GM21786 (cell line): ENCODE measurements around the gene NUDT3.
"Not testable (repeated sequence)": the region's sequence is repeated elsewhere in the genome, so short reads cannot be mapped to it uniquely, and the experiment has no call there.

Experiments used
- ATAC-seq: cut with Tn5 transposase; IDR thresholded peaks from one replicate; pipeline ENCODE4 v1.9.1; 2021; ENCODE audit not compliant: unreplicated experiment

Gene NUDT3

DNA sequence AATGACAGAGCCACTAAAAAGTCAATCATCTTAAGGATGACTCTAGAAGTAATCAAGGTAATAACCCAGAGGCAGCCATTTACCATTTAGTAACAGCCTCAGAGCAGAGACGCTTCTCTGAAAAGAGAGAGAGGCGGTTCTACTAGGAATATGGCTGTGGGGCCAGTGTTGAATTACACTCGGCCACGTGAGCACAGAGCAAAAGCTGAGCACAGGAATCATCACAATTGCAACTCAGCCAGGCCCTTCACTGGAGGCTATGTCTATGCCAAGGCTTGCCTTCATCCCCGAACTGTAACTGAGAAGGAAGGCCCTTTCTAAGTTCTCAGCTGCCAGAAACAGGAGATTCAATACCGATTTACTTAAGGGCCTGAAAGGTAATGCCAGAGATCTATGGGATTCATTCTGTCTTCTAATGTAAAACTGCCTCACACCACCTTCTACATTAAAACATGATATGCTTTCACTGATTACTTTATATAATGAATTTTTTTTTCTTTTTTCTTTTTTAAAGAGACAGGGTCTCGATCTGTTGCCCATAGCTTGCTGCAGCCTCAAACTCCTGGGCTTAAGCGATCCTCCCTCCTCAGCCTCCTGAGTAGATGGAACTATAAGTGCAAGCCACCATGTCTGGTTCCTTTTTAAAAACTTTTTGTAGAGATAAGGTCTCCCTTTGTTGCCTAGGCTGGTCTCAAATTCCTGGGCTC lies 67.6 kb downstream of the NUDT3 start:
- ATAC-seq, result no peak

DNA sequence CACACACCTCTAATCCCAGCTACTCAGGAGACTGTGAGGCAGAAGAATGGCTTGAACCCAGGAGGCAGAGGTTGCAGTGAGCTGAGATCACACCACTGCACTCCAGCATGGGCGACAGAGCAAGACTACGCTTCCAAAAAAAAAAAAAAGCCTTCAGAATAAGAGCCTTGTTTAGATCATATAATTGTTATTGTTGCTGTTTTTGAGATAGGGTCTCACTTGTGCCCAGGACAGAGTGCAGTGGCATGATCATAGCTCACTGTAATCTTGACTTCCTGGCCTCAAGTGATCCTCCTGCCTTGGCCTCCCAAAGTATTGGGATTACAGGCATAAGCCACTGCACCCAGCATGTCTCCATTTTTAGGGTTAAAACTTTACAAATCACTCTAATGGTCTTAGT lies 68.2 kb downstream of the NUDT3 start:
- ATAC-seq, result not testable (repeated sequence)

DNA sequence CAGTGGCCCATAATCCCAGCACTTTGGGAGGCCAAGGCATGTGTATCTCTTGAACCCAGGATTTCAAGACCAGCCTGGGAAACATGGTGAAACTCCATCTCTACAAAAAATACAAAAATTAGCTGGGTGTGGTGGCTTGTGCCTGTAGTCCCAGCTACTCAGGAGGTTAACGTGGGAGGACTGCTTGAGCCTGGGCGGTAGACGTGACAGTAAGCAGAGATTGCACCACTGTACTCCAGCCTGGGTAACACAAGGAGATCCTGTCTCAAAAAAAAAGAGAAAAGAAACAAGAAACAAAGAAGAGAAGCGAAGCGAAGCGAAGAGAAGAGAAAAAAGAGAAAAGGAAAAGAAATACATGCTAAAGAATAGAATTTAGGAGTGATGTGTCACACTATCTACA lies 69.2 kb downstream of the NUDT3 start:
- ATAC-seq, result no peak

DNA sequence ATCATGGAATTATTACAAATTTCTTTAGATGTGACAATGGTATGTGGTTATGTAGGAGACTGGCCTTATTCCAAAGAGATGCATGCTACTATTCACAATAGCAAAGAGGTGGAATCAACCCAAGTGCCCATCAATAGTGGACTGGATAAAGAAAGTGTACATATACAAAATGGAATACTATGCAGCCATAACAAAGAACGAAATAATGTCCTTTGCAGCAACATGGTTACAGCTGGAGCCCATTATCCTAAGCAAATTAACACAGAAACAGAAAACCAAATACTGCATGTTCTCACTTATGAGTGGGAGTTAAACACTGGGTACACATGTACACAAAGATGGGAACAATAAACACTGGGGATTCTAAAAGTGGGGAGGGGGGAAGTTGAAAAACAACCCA lies 69.7 kb downstream of the NUDT3 start:
- ATAC-seq, result no peak

DNA sequence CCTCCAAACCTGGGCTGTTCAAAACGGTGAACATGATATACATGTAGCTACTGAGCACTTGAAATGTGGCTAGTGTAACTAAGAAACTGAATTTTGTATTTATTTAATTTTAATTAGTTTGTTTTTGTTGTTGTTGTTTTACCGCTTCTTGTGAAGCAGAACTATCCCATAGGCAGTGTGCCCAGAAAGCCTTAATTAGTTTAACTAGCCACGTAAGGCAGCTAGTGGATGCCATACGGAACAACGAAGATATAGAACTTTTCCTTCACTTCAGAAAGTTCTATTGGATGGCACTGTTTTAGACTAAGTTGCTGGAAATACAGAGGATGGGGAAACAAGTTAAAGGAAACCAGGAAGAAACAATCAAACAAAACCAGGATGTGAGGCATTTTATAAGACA lies 70.6 kb downstream of the NUDT3 start:
- ATAC-seq, result no peak

DNA sequence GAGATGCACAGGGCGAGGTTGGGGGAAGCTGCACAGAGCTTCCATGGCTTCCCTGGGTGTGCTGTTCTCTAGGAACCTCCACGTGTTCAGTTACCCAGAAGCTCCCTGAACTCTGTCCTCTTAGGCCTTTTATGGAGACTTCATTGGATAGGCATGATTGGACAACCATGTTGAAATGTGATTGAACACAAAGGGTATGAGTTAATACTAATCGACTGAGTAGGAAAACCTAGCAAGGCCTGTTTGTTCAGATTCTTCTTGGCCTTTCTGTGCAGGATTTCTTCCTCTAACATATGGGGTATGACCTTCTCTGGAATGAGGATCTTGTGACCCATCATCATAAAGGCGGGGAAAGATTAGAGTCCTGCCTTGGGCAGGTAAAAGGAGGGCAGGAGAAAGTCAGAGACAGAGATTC lies 73.0 kb downstream of the NUDT3 start:
- no peak for ATAC-seq

DNA sequence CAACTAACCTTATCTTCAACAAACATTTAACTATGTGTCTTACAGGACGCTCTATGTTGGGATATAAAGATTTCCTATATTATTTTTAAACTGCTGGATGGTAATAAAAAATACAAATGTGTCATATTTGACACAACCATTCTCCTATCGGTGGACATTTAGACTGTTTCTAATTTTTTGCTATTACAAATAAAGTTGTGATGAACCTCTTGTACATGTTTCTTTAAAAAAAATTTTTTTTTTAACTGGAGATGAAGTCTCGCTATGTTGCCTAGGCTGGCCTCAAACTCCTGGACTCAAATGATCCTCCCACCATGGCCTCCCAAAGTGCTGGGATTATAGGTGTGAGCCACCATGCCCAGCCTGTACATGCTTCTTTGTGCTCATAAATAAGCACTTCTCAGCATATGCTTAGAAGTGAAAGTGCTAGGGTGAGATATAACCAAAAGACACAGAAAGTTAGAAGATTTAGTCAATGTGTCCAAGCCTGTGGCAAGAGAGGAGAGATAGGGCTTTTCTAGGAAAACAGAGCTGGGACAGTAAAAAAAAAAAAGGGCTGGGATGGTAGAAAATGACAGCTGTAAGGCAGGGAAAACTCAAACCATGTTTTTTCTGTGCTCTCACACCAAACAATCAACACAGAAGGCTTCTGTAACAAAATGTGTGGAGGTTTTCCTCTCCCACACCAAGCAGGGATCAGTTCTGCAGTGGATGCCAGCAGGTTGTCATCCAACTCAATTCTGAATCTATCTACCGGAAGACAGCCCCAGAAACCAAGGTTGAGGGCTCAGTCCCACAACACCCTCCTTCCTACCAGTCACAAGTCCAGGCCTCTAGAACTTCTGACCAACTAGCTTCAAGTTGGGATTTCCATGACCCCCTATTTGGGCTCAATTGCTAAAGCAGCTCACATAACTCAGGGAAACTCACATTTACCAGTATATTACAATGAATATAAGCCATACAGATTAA lies 73.7 kb downstream of the NUDT3 start:
- ATAC-seq, result no peak

DNA sequence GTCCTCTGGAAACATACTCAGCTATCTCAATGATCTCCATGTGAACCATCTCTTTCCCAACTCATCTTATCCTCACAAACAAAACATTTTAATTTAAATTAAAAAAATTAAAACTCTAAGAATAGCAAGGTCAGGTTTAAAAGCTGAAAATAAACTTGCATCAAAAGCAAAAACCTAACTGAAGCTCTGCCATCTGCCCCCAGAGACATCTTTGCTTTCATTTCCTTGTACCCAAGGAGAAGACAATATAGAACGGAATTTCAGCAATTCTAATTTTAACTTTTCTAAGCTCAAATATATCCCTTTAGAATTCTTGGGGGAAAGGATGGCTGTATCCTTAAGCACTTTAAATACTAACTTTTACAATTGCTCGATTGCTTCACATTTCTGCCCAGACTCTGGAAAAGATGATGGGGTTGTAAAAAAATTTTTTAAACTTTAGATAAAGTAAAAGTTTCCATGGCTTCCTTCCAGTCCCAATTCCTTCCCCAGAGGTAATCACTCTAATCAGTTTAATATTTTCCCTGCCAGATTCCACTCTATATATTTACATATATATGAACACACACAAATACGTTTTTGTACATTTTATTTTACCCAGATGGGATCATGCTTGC lies 74.5 kb downstream of the NUDT3 start:
- no peak for ATAC-seq

DNA sequence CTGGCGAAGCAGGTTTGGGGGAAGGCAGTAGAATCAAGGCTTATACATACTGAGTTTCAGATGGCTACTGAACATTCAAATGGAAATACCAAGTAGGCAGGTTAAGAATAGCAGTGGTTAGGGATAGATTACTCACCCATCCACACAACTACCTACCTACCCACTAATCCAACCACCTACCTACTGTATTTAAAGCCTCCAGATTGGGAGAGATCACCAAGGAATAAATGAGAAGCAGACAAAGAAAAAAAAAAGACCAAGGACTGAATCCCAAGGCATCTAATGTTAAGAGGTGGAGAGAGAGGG lies 75.3 kb downstream of the NUDT3 start:
- ATAC-seq, result no peak

DNA sequence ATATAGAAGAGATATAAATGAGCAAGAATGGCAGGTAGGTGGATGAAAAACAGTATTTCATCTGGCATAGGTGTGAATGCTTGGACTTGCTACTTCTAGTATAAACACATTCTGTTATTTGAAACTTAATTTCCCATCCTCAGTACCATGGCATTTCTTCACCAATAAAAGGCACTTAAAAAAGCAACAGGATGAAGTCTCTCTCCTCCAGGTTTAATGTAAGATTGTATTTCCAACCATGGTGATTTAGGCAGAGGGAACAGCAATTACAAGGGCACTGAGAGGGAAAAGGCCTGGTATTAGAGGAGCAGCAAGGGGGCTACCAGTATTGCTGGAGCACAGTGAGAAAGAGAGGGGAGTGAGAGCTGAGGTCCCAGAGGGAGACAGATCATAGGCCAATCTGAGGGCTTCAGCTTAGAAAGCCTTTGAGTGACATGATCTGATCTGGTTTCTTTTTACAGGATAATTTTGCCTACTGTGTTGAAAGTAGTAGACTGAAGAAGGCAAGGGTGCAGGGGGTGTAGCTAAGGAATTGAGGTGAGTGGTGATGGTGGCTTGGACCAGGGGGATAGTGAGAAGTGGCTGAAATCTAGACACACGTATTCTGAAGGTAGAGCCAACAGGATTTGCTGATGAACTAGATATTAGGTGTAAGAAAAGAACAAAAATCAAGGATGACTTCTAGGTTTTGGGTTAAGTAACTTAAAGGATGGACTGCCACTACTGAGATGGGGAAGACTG lies 75.9 kb downstream of the NUDT3 start:
- no peak for ATAC-seq

DNA sequence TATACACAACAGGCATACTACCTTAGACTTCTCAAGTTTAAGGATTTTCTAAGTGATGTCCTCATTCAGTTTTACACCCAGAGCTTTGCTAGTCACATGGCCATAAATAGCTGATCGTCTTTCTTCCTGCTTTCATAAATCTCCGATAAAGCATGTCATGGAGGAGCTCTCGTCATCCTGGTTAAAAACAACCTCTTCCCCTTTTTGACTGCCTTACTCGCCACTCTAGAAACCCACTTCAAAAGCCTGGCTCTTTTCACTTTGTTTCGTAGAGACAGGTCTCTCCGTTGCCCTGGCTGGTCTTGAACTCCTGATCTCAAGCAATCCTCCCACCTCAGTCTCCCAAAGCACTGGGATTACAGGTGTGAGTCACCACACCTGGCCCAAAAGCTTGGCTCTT lies 76.7 kb downstream of the NUDT3 start:
- ATAC-seq, result no peak

DNA sequence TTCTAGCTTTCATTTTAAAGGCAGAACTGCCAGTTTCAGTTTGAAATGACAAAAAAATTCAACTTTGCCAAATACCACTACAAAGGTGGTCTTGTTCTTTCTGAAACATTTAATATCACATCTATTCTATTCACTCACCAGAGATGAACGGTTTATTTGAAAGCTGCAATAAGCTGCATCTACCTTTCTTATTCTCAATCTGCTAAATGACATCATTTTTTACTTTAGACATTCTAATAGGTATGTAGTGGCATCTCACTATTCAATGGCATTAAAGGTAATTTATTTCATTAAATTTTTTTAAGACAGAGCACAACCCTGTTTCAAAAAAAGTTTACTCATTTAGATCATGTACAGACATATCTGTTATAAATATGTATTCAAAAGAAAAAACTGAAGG lies 77.2 kb downstream of the NUDT3 start:
- no peak for ATAC-seq

DNA sequence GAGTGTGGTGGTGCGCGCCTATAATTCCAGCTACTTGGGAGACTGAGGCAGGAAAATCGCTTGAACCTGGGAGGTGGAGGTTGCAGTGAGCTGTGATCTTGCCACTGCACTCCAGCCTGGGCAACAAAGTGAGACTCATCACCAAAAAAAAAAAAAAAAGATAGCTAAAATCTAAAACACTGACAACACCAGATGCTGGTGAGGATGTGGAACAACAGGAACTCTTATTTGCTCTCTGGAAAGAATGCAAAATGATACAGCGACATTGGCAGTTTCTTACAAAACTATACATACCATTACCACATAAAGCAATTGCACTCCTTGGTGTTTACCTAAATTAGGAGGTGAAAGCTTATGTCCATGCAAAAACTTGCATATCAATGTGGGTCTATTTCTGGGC lies 80.2 kb downstream of the NUDT3 start:
- ATAC-seq, result no peak

DNA sequence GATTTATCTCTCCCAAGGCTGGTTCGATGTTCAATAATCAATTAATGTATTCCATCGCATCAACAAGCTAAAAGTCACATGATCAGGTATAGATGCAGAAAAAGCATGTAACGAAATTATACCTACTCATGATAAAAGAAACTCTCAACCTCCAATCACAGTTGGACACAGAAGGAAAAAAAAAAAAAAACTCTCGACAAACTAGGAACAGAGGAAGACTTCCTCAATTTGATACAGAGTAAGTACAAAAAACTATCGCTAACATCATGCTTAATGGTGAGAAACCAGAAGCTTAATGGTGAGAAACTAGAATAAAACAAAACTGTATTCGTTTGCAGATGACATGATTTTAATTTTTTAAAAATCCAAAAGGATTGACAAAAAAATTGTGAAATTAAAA lies 81.7 kb downstream of the NUDT3 start:
- no peak for ATAC-seq

DNA sequence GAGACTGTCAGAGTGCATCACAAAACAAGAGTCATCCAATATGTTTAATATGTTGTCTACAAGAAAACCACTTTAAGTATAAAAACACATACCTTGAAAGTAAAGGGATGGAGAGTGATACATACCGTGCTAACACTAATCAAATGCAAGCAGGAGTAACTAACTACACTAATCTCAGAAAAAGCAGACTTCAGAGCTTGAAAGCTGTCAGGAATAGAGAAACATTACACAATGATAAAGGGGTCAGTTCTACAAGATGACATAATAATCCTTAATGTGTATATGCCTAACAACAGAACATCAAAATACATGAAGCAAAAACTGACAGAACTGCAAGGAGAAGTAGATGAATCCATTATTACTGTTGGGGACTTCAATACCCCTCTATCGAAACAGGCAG lies 84.0 kb downstream of the NUDT3 start:
- ATAC-seq, result no peak

DNA sequence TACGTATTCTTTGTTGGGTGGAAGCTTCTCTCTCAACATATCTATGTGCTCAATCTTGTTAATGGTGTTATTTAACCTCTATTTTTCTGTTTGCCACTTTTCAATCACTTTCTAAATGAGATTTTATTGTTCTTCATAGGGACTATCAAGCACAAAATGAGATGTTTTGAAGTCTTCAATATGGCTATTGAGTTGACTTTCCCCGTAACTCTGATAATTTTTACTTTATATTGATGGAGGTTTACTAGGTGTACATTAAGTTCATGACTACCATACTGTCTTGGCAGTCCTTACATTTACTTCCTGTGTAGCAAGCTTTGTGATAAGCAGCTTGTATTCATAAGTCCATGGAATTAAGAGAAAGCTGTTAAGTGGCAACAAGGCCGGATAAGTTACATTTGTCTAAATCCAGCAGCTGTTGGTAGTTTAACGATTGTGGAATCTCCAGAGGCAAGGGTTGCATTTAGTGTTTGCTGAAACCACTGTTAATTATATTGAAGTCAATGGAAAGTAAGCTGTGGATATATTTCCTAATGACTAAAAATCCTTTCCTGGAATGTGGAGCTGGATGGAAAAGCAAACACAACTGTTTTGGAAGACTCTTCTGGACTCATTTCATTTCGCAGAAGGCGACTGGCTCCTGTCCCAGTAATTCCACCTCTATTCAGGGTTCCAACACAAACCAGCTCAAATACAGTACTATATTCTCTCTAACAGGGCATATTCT lies 86.3 kb downstream of the NUDT3 start:
- ATAC-seq, result no peak

DNA sequence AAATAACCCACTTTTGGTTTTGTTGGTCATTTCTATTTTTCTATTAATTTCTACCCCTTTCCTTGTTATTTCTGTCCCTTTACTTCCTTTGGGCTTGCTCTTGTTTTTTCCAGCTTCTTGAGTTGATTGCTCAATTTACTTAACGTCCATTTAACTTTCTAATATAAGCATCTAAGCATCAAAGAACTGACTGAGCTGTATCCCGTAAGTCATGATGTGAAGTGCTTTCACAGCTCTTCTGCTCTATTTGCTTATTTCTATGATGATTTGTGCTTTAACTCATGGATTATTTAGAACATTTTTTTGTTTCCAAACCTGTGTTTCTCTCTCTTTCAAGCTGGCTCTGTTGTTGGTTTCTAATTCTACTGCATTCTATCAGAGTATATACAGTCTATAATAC lies 87.0 kb downstream of the NUDT3 start:
- ATAC-seq, result no peak

DNA sequence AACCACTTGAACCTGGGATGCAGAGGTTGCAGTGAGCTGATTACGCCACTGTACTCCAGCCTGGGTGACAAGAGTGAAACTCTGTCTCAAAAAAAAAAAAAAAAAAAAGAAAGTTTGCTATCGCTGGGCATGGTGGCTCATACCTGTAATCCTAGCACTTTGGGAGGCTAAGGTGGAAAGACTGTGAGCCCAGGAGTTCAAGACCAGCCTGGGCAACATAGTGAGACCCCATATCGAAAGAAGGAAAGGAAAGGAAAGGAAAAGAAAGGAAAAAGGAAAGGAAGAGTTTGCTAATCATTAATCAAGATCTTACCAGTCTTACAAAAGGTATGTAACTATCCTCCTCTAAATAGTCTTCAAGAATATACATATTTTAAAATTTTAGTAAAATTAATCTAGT lies 88.3 kb downstream of the NUDT3 start:
- no peak for ATAC-seq

DNA sequence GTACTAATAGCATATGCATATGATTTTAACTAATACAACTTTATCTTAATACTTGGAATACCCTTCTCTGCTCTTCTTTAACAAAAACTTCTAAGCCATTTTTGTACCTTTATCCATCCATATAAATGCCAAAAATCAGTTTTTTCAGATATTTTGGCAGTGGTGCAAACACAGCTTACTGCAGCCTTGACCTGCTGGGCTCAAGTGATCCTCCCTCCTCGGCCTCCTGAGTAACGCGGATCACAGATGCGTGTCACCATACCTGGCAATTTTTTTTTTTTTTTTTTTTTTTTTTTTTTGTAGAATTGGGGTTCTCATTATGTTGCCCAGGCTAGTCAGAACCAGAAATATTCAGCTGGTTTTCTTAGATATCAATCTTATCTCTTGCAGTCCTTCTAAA lies 89.5 kb downstream of the NUDT3 start:
- ATAC-seq, result no peak

DNA sequence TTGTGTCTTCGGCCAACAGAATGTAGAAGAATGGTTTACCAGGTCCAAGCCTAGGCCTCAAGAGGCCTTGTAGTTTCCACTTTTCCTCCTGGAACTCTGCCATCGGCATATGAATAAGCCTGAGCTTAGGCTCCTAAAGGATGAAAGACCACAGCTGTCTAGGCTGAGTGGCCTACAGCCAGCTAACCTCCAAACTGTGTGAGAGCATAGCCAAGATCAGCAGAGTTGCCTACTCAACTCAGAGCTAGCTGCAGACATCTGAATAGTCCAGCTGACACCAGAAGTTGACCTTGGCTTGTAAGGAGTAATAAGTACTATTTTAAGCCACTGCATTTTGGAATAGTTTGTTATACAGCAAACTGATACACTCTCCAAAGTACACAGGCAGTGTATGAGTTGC lies 91.1 kb downstream of the NUDT3 start:
- no peak for ATAC-seq

DNA sequence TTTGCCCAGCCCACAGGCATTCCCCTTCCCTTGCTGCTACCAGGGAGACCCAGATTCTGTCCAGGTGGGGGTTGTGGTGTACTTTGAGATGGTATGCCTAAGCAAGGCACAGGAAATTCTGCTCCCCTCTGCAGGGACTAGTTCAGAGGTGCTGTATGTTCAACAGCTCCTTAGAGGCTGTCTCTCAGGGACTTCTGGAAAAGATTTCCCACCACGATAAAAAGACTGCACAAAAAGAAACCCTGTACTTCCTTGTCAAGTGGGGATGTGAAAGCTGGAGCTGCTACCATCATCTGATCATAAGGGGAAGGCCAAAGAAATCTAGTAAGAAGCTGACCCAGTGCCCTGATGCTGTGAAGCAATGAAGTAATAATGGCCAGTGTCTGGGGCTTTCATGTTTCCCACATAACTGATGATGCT lies 92.1 kb downstream of the NUDT3 start:
- no peak for ATAC-seq
